Sigmoid colon (tissue), 4 donors: ENCODE measurements around the gene IFT80.

Source experiments
- CTCF ChIP-seq, 4 experiments: fragments of 450-650 bp in 3 of 4; fragments of 200-600 bp in 1 of 4; IDR thresholded peaks; one replicate each; pipeline ENCODE4 v1.5.1; 2016 to 2019; ENCODE audit warnings: antibody characterized with exemption in 4 of 4, mild to moderate bottlenecking in 3 of 4, moderate library complexity in 2 of 4
- POLR2A ChIP-seq, 2 donors: fragments of 450-650 bp; IDR thresholded peaks; one replicate each; pipeline ENCODE4 v1.6.1; 2016; ENCODE audit warnings: antibody characterized with exemption in 2 of 2, mild to moderate bottlenecking in 2 of 2, moderate library complexity in 2 of 2
- POLR2AphosphoS5 ChIP-seq, 4 donors: sonication (generic); formaldehyde crosslinking; IDR thresholded peaks; one replicate each; pipeline ENCODE4 v1.6.1; 2017; ENCODE audit warnings: antibody characterized with exemption in 4 of 4

GRCh38 chr3:160376681-160377080, 22.3 kb downstream of the IFT80 start:
- TF ChIP-seq CTCF (IDR thresholded peaks at IDR 0.05) (no peak), POLR2AphosphoS5 (IDR thresholded peaks at IDR 0.05) (no peak), POLR2A (IDR thresholded peaks at IDR 0.05) (no peak)
